H1 (cell line): ENCODE results near the gene RNF113B. TPM values are rescaled to one million over a fixed set of nuclear protein-coding genes. Genes with fewer than 3 reads are reported as not detected.

Experiments used
- ASH2L ChIP-seq: fragments of 200-600, 300-600 bp; sonication (generic); IDR thresholded peaks from one replicate; pipeline ENCODE4 v1.7.1; 2017; ENCODE audit warnings: low read length
- CEBPB ChIP-seq: IDR thresholded peaks from 2 replicates; pipeline ENCODE4 v1.6.1; 2012; ENCODE audit warnings: low read depth, low read length
- CHD2 ChIP-seq: IDR thresholded peaks from 2 replicates; pipeline ENCODE4 v1.6.1; 2012; ENCODE audit warnings: low read length, improper control_type of control experiment
- CHD7 ChIP-seq: fragments of 300-600 bp; sonication (generic); IDR thresholded peaks from 2 replicates; pipeline ENCODE4 v1.7.1; 2012; ENCODE audit warnings: low read length, moderate library complexity, mild to moderate bottlenecking, inconsistent platforms; ENCODE audit not compliant: insufficient replicate concordance
- E2F6 ChIP-seq: IDR thresholded peaks from 2 replicates; pipeline ENCODE4 v1.6.1; 2012; ENCODE audit warnings: inconsistent platforms
- JUN ChIP-seq: IDR thresholded peaks from 2 replicates; pipeline ENCODE4 v1.6.1; 2011; ENCODE audit warnings: low read depth, mild to moderate bottlenecking, improper control_type of control experiment, low read length
- MAFK ChIP-seq: IDR thresholded peaks from 2 replicates; pipeline ENCODE4 v1.6.1; 2012; ENCODE audit warnings: low read depth, mild to moderate bottlenecking, improper control_type of control experiment, low read length
- NRF1 ChIP-seq: IDR thresholded peaks from 2 replicates; pipeline ENCODE4 v1.6.1; 2011; ENCODE audit warnings: mild to moderate bottlenecking, low read depth, low read length, improper control_type of control experiment
- RXRA ChIP-seq: IDR thresholded peaks from 2 replicates; pipeline ENCODE4 v1.6.1; 2011; ENCODE audit warnings: low read depth, mild to moderate bottlenecking, low read length, moderate library complexity; ENCODE audit not compliant: insufficient read depth
- SIX5 ChIP-seq: IDR thresholded peaks from 2 replicates; pipeline ENCODE4 v1.6.1; 2011; ENCODE audit warnings: mild to moderate bottlenecking, low read depth, low read length
- polyA plus RNA-seq, 7 experiments: library from polyadenylated mRNA; depleted of rRNA in 3 of 7; stranded (reverse) in 5 of 7; unstranded in 2 of 7; fragments of >200 nt in 5 of 7; fragments of 200-250 nt in 2 of 7; gene quantifications; 1 replicate in 5 of 7; 2 replicates in 1 of 7; 4 replicates in 1 of 7; pipeline versions ENCODE4 v1.2.1 to v1.2.3, GENCODE V29; 2011 to 2013; ENCODE audit warnings: missing spikeins in 2 of 7, mixed read lengths in 2 of 7
- total RNA-seq: library from RNA; stranded (reverse); fragmentation: NEBNext Ultra II Directional; extraction: Animal tissue kit (Norgen Biotek cat#: 25700); gene quantifications from 2 replicates; pipeline ENCODE4 v1.2.1, GENCODE V29; 2021

RNF113B gene
- total and polyA plus RNA-seq, 2 of the 8 experiments (the other 6 are each of a cell fraction or from before 2014, with no cell fraction given): not detected

- TF ChIP-seq CHD7 (no peak), E2F6 (no peak), SIX5 (no peak), CHD2 (no peak), NRF1 (no peak), CEBPB (no peak), ASH2L (no peak), RXRA (no peak), MAFK (no peak), JUN (no peak)
These were observed 14.9 kb upstream of the RNF113B start (continued) for GRCh38 chr13:98192008-98192407.
